ENCODE data around the gene DDX4. TPM values are rescaled to one million over a fixed set of nuclear protein-coding genes. Genes with fewer than 3 reads are reported as not detected.

The DDX4 gene
- total RNA-seq, 1 donor, result under 0.01 TPM

DNA sequence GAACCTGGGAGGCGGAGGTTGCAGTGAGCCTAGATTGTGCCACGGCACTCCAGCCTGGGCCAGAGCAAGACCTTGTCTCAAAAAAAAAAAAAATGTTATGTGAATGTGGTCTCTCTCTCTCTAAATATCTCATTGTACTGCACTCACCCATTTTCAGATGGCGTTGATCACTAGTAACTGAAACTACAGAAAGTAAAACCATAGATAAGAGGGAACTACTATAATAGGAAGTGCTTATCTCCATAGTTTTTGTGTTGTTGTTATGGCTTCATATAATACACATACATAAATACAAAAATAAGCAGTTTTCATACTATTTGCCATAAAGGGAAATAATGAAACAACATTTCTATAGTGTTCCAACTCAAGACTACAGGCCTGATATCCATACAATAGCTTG, 122.4 kb downstream of the DDX4 start:
- no peaks in the 10 kb centered on the region for H4K20me1 ChIP-seq (ENCODE audit: insufficient read depth, low read length)
- H3K27me3 ChIP-seq (ENCODE audit: insufficient read depth, low read length), result no peaks in the 10 kb centered on the region
- TF ChIP-seq CTCF (IDR thresholded peaks at IDR 0.05; ENCODE audit: extremely low read depth, low read depth, low read length), result no peak
- H2AFZ ChIP-seq (ENCODE audit: low read length), result no peak overlapping the region
- no peak for DNase-seq (ENCODE audit: insufficient read length, low spot score, missing footprints)
- H3K79me2 ChIP-seq (ENCODE audit: insufficient read depth, low read length), result no peaks in the 10 kb centered on the region
- no peak overlapping the region for H3K4me2 ChIP-seq (ENCODE audit: insufficient read depth, low read length)
- H3K4me1 ChIP-seq (ENCODE audit: insufficient read depth, low read length), result peaks cover 6% of the 10 kb centered on the region
- H3K9me3 ChIP-seq (ENCODE audit: low read depth, low read length), result no peaks in the 10 kb centered on the region
- no peak overlapping the region for H3K4me3 ChIP-seq (ENCODE audit: insufficient read depth, low read length)
- no peaks in the 10 kb centered on the region for H3K36me3 ChIP-seq (ENCODE audit: insufficient read depth, low read length)
- no peak overlapping the region for H3K27ac ChIP-seq (ENCODE audit: low read depth, low read length)

- H2AFZ ChIP-seq (ENCODE audit: low read length), result no peak overlapping the region
- no peaks in the 10 kb centered on the region for H3K9me3 ChIP-seq (ENCODE audit: low read depth, low read length)
- H3K4me1 ChIP-seq (ENCODE audit: insufficient read depth, low read length), result peaks cover 2% of the 10 kb centered on the region
- no peak overlapping the region for H3K27ac ChIP-seq (ENCODE audit: low read depth, low read length)
- TF ChIP-seq CTCF (IDR thresholded peaks at IDR 0.05; ENCODE audit: extremely low read depth, low read depth, low read length), result no peak
- no peak overlapping the region for H3K4me2 ChIP-seq (ENCODE audit: insufficient read depth, low read length)
- no peaks in the 10 kb centered on the region for H3K79me2 ChIP-seq (ENCODE audit: insufficient read depth, low read length)
- no peaks in the 10 kb centered on the region for H4K20me1 ChIP-seq (ENCODE audit: insufficient read depth, low read length)
- no peaks in the 10 kb centered on the region for H3K36me3 ChIP-seq (ENCODE audit: insufficient read depth, low read length)
- no peak for DNase-seq (ENCODE audit: insufficient read length, low spot score, missing footprints)
- no peak overlapping the region for H3K4me3 ChIP-seq (ENCODE audit: insufficient read depth, low read length)
- no peaks in the 10 kb centered on the region for H3K27me3 ChIP-seq (ENCODE audit: insufficient read depth, low read length)
These were observed 122.8 kb downstream of the DDX4 start for GRCh38 chr5:55860709-55861108.

GRCh38 chr5:55864606-55865541, 127.0 kb downstream of the DDX4 start:
- H3K4me2 ChIP-seq (ENCODE audit: insufficient read depth, low read length), result no peak overlapping the region
- H3K9me3 ChIP-seq (ENCODE audit: low read depth, low read length), result no peaks in the 10 kb centered on the region
- no peak overlapping the region for H2AFZ ChIP-seq (ENCODE audit: low read length)
- no peak for TF ChIP-seq CTCF (IDR thresholded peaks at IDR 0.05; ENCODE audit: extremely low read depth, low read depth, low read length)
- no peaks in the 10 kb centered on the region for H3K27me3 ChIP-seq (ENCODE audit: insufficient read depth, low read length)
- no peaks in the 10 kb centered on the region for H3K79me2 ChIP-seq (ENCODE audit: insufficient read depth, low read length)
- H3K27ac ChIP-seq (ENCODE audit: low read depth, low read length), result no peak overlapping the region
- H3K4me1 ChIP-seq (ENCODE audit: insufficient read depth, low read length), result peaks cover 9% of the 10 kb centered on the region
- no peak overlapping the region for H3K4me3 ChIP-seq (ENCODE audit: insufficient read depth, low read length)
- DNase-seq (ENCODE audit: insufficient read length, low spot score, missing footprints), result no peak
- H4K20me1 ChIP-seq (ENCODE audit: insufficient read depth, low read length), result no peaks in the 10 kb centered on the region
- no peaks in the 10 kb centered on the region for H3K36me3 ChIP-seq (ENCODE audit: insufficient read depth, low read length)

GRCh38 chr5:55865831-55866230, 128.0 kb downstream of the DDX4 start:
- H3K27me3 ChIP-seq (ENCODE audit: insufficient read depth, low read length), result no peaks in the 10 kb centered on the region
- no peaks in the 10 kb centered on the region for H3K9me3 ChIP-seq (ENCODE audit: low read depth, low read length)
- no peak overlapping the region for H3K27ac ChIP-seq (ENCODE audit: low read depth, low read length)
- H3K4me3 ChIP-seq (ENCODE audit: insufficient read depth, low read length), result no peak overlapping the region
- DNase-seq (ENCODE audit: insufficient read length, low spot score, missing footprints), result peak; percentile 81
- H3K4me1 ChIP-seq (ENCODE audit: insufficient read depth, low read length), result peaks cover 9% of the 10 kb centered on the region
- no peak for TF ChIP-seq CTCF (IDR thresholded peaks at IDR 0.05; ENCODE audit: extremely low read depth, low read depth, low read length)
- no peaks in the 10 kb centered on the region for H3K79me2 ChIP-seq (ENCODE audit: insufficient read depth, low read length)
- H4K20me1 ChIP-seq (ENCODE audit: insufficient read depth, low read length), result no peaks in the 10 kb centered on the region
- H3K36me3 ChIP-seq (ENCODE audit: insufficient read depth, low read length), result no peaks in the 10 kb centered on the region
- no peak overlapping the region for H2AFZ ChIP-seq (ENCODE audit: low read length)
- H3K4me2 ChIP-seq (ENCODE audit: insufficient read depth, low read length), result no peak overlapping the region

Data from osteoblast (primary cell).